GM23338 (cell line): Measurements from ENCODE around the gene INO80B. TPM values are rescaled to one million over a fixed set of nuclear protein-coding genes. Genes with fewer than 3 reads are reported as not detected.

Experiments used
- ATAC-seq: fragments of 200-7000 bp; cut with Tn5 transposase; 3 replicates; pipeline ENCODE4 v1.9.1; 2020
- DNase-seq: peaks from one replicate; pipeline ENCODE4 v3.0.0-alpha.2; 2015; ENCODE audit warnings: low spot score
- H2AFZ ChIP-seq: fragments of 200-600 bp; sonication (generic); 2 replicates; pipeline ENCODE4 v1.8.0; 2016; ENCODE audit warnings: antibody characterized with exemption, mild to moderate bottlenecking, moderate library complexity
- H3F3A ChIP-seq: fragments of 200-600 bp; sonication (generic); replicated peaks from 2 replicates; pipeline ENCODE4 v1.8.0; 2017; ENCODE audit warnings: antibody characterized with exemption, mixed run types, low read depth
- H3K27ac ChIP-seq: fragments of 200-600 bp; sonication (generic); 2 replicates; pipeline ENCODE4 v1.6.1; 2016; ENCODE audit warnings: low read depth
- H3K27me3 ChIP-seq: fragments of 200-600 bp; sonication (generic); 2 replicates; pipeline ENCODE4 v1.8.0; 2016; ENCODE audit warnings: mild to moderate bottlenecking, mixed run types, moderate library complexity; ENCODE audit not compliant: insufficient read depth
- H3K36me3 ChIP-seq: fragments of 200-600 bp; sonication (generic); 2 replicates; pipeline ENCODE4 v1.8.0; 2016; ENCODE audit warnings: mild to moderate bottlenecking; ENCODE audit not compliant: insufficient read depth
- H3K4me1 ChIP-seq: fragments of 200-600 bp; sonication (generic); 2 replicates; pipeline ENCODE4 v1.8.0; 2016; ENCODE audit warnings: mild to moderate bottlenecking, moderate library complexity; ENCODE audit not compliant: insufficient read depth
- H3K4me2 ChIP-seq: fragments of 200-600 bp; sonication (generic); 2 replicates; pipeline ENCODE4 v1.7.1; 2017; ENCODE audit warnings: mixed run types
- H3K4me3 ChIP-seq: fragments of 200-600 bp; sonication (generic); 2 replicates; pipeline ENCODE4 v1.6.1; 2016; ENCODE audit warnings: mixed run types
- H3K79me2 ChIP-seq: fragments of 200-600 bp; sonication (generic); replicated peaks from 2 replicates; pipeline ENCODE4 v1.8.0; 2017; ENCODE audit warnings: mild to moderate bottlenecking; ENCODE audit not compliant: insufficient read depth
- H3K9me2 ChIP-seq: fragments of 200-600 bp; sonication (generic); 2 replicates; pipeline ENCODE4 v1.8.0; 2017; ENCODE audit not compliant: insufficient read depth
- H4K20me1 ChIP-seq: fragments of 200-600 bp; sonication (generic); replicated peaks from 2 replicates; pipeline ENCODE4 v1.8.0; 2017; ENCODE audit warnings: mild to moderate bottlenecking; ENCODE audit not compliant: insufficient read depth
- H3K27ac Mint-ChIP-seq: 2 replicates; pipeline ENCODE4 v1.8.0; 2020; ENCODE audit warnings: inconsistent platforms, mild to moderate bottlenecking, moderate library complexity, mixed read lengths
- H3K27me3 Mint-ChIP-seq: 3 replicates; pipeline ENCODE4 v1.8.0; 2022; ENCODE audit warnings: low read depth, mild to moderate bottlenecking, moderate library complexity, mixed read lengths, inconsistent platforms; ENCODE audit not compliant: insufficient read depth, poor library complexity
- H3K36me3 Mint-ChIP-seq: 3 replicates; pipeline ENCODE4 v1.8.0; 2021; ENCODE audit warnings: low read depth, mild to moderate bottlenecking, inconsistent platforms, moderate library complexity, mixed read lengths
- H3K4me1 Mint-ChIP-seq: 3 replicates; pipeline ENCODE4 v1.8.0; 2020; ENCODE audit warnings: mild to moderate bottlenecking, inconsistent platforms, mixed read lengths
- H3K4me3 Mint-ChIP-seq: 3 replicates; pipeline ENCODE4 v1.8.0; 2021; ENCODE audit warnings: moderate library complexity, mild to moderate bottlenecking, inconsistent platforms, mixed read lengths
- H3K9me3 Mint-ChIP-seq: 3 replicates; pipeline ENCODE4 v1.8.0; 2020; ENCODE audit warnings: moderate library complexity, mild to moderate bottlenecking, inconsistent platforms, mixed read lengths
- CREB1 ChIP-seq: fragments of 250-450 bp; sonication (Bioruptor Pico); IDR thresholded peaks from 2 replicates; pipeline ENCODE4 v1.5.0; 2020; ENCODE audit warnings: low read depth, mild to moderate bottlenecking, moderate library complexity
- CTCF ChIP-seq, 2 experiments: fragments of 200-600 bp in 1 of 2; sonication (generic) in 1 of 2; conservative IDR thresholded peaks; 2 replicates each; pipeline versions ENCODE4 v1.5.1 to v1.6.1; 2016 to 2017; ENCODE audit warnings: antibody characterized with exemption in 2 of 2, low read depth in 2 of 2, mild to moderate bottlenecking in 2 of 2, moderate library complexity in 1 of 2
- ETS1 ChIP-seq: IDR thresholded peaks from 2 replicates; pipeline ENCODE4 v1.6.1; 2016; ENCODE audit warnings: antibody characterized with exemption
- EZH2 ChIP-seq: fragments of 200-600 bp; sonication (generic); IDR thresholded peaks from one replicate; pipeline ENCODE4 v1.8.0; 2017; ENCODE audit warnings: antibody characterized with exemption, mild to moderate bottlenecking, low read depth; ENCODE audit not compliant: unreplicated experiment
- EZH2phosphoT487 ChIP-seq: fragments of 200-600 bp; sonication (generic); IDR thresholded peaks from one replicate; pipeline ENCODE4 v1.8.1; 2018; ENCODE audit warnings: antibody characterized with exemption; ENCODE audit not compliant: unreplicated experiment
- JUNB ChIP-seq: IDR thresholded peaks from one replicate; pipeline ENCODE4 v1.6.1; 2016; ENCODE audit warnings: antibody characterized with exemption; ENCODE audit not compliant: unreplicated experiment
- NANOG ChIP-seq: IDR thresholded peaks from 2 replicates; pipeline ENCODE4 v1.6.1; 2016; ENCODE audit warnings: antibody characterized with exemption, borderline replicate concordance
- POLR2AphosphoS5 ChIP-seq: IDR thresholded peaks from 2 replicates; pipeline ENCODE4 v1.6.1; 2016; ENCODE audit warnings: antibody characterized with exemption, low read depth
- REST ChIP-seq: IDR thresholded peaks from one replicate; pipeline ENCODE4 v1.6.1; 2018; ENCODE audit warnings: antibody characterized with exemption; ENCODE audit not compliant: unreplicated experiment
- STAT1 ChIP-seq: IDR thresholded peaks from one replicate; pipeline ENCODE4 v1.6.1; 2016; ENCODE audit warnings: antibody characterized with exemption; ENCODE audit not compliant: unreplicated experiment
- ZNF114 ChIP-seq: fragments of 250-450 bp; sonication (Bioruptor Pico); IDR thresholded peaks from 2 replicates; pipeline ENCODE4 v1.5.0; 2020; ENCODE audit warnings: mild to moderate bottlenecking, moderate library complexity
- ZNF331 ChIP-seq: fragments of 250-450 bp; sonication (Bioruptor Pico); IDR thresholded peaks from 2 replicates; pipeline ENCODE4 v1.5.0; 2020; ENCODE audit warnings: low read depth, mild to moderate bottlenecking, moderate library complexity
- polyA plus RNA-seq: library from polyadenylated mRNA; unstranded; fragments of >200 nt; fragmentation: Nextera tagmentation; extraction: Ambion mirVana; gene quantifications from 2 replicates; pipeline ENCODE4 v1.2.1, GENCODE V29; 2016
- total RNA-seq: library from RNA; depleted of rRNA; stranded (reverse); fragments of >200 nt; shearing (Covaris generic); gene quantifications from 2 replicates; pipeline ENCODE4 v1.2.3, GENCODE V29; 2014

INO80B gene
- total and polyA plus RNA-seq, 2 experiments from 2014 or later, result 5.1 to 21.8 TPM

- peak overlapping the region; percentile 98 for H3K27ac ChIP-seq
- peaks cover 32% of the 10 kb centered on the region for H3K4me1 Mint-ChIP-seq
- peak overlapping the region; percentile 97 for H3K27ac Mint-ChIP-seq
- H3K4me3 ChIP-seq, result peak overlapping the region; percentile 70
- H3K9me2 ChIP-seq, result no peaks in the 10 kb centered on the region
- no peaks in the 10 kb centered on the region; the same call in 1 of the 3 replicates for H3K9me3 Mint-ChIP-seq
- peaks cover 17% of the 10 kb centered on the region for H3K4me1 ChIP-seq
- peak; percentile 87 for DNase-seq
- TF ChIP-seq CTCF (conservative IDR thresholded peaks at IDR 0.05; ENCODE audit: low read depth in 2 of 2) (no peak), REST (no peak), POLR2AphosphoS5 (peak; percentile 87)
- H4K20me1 ChIP-seq, result peaks cover 4% of the 10 kb centered on the region; the same call in 1 of the 2 replicates
- no peaks in the 10 kb centered on the region; the same call in 1 of the 2 replicates for H3K36me3 ChIP-seq
- H3K4me2 ChIP-seq, result peak overlapping the region; percentile 88
- peaks cover 10% of the 10 kb centered on the region for H3K36me3 Mint-ChIP-seq
- H2AFZ ChIP-seq, result no peak overlapping the region
- H3K27me3 Mint-ChIP-seq, result peaks cover 24% of the 10 kb centered on the region
- H3K79me2 ChIP-seq, result peaks cover 5% of the 10 kb centered on the region
- peak overlapping the region; percentile 94 for H3K4me3 Mint-ChIP-seq
- H3K27me3 ChIP-seq, result no peaks in the 10 kb centered on the region
- peaks cover 19% of the 10 kb centered on the region for H3F3A ChIP-seq
- peak; percentile 61 for ATAC-seq
Measured at GRCh38 chr2:74457549-74458131, 2.8 kb downstream of the INO80B start.

- Histone ChIP-seq H2AFZ (peak within 1 kb of the TSS; percentile 89), H3K36me3 (no peaks in the 10 kb centered on the region; the same call in 1 of the 2 replicates), H3K4me1 (peaks cover 17% of the 10 kb centered on the region), H3K27me3 (no peaks in the 10 kb centered on the region), H3K27ac (peak within 1 kb of the TSS; percentile 98), H4K20me1 (peaks cover 4% of the 10 kb centered on the region; the same call in 1 of the 2 replicates), H3K4me2 (peak within 1 kb of the TSS; percentile 97), H3K4me3 (peak within 1 kb of the TSS; percentile 99), H3K9me2 (no peaks in the 10 kb centered on the region), H3K79me2 (peaks cover 8% of the 10 kb centered on the region), H3F3A (peaks cover 14% of the 10 kb centered on the region; the same call in 1 of the 2 replicates)
- TF ChIP-seq NANOG, result no peak
- 0 out of 2 replicates have a peak, but pooled peaks have one; percentile 20 for TF ChIP-seq ETS1
- TF ChIP-seq EZH2, result no peak
- TF ChIP-seq JUNB, result no peak
- TF ChIP-seq STAT1, result no peak
- peak; percentile 56 for TF ChIP-seq POLR2AphosphoS5
- no peak for TF ChIP-seq REST
- TF ChIP-seq EZH2phosphoT487, result no peak
- no peak for TF ChIP-seq ZNF331 (CRISPR knock-in tag)
- TF ChIP-seq ZNF114 (CRISPR knock-in tag), result peak; percentile 50; the same call in 1 of the 2 replicates
- peak; percentile 88 for TF ChIP-seq CREB1 (CRISPR knock-in tag)
- peak within 1 kb of the TSS; percentile 97 for H3K27ac Mint-ChIP-seq
- DNase-seq (peak; percentile 100), ATAC-seq (peak; percentile 87)
- peak within 1 kb of the TSS; percentile 94 for H3K4me3 Mint-ChIP-seq
- peaks cover 17% of the 10 kb centered on the region for H3K36me3 Mint-ChIP-seq
- H3K9me3 Mint-ChIP-seq, result no peaks in the 10 kb centered on the region; the same call in 1 of the 3 replicates
- H3K4me1 Mint-ChIP-seq, result peaks cover 32% of the 10 kb centered on the region
- H3K27me3 Mint-ChIP-seq, result peaks cover 24% of the 10 kb centered on the region
Measured at GRCh38 chr2:74458132-74458937, 3.4 kb downstream of the INO80B start, which contains the start of gene WBP1. Gene WBP1, plus strand, starts transcription at chr2:74458438. Its CDS starts 165 bp downstream, at chr2:74458603.
